Measurements from ENCODE around the gene AKT2. TPM values are rescaled to one million over a fixed set of nuclear protein-coding genes. Genes with fewer than 3 reads are reported as not detected.

Gene AKT2
- polyA plus RNA-seq, 2 donors, result 51.9 to 56.0 TPM

GRCh38 chr19:40217027-40217810 is 67.9 kb downstream of the AKT2 start:
- H3K4me3 ChIP-seq (ENCODE audit: low read depth in 1 of 2, low read length in 2 of 2), result peak overlapping the region in 1 of 2 donors; percentile 0
- H3K27me3 ChIP-seq (ENCODE audit: control insufficient read depth in 1 of 2, insufficient read depth in 2 of 2, low read length in 2 of 2), result peaks cover 0 to 6% of the 10 kb centered on the region in 2 donors
- peaks cover 6 to 10% of the 10 kb centered on the region in 2 donors for H3K4me1 ChIP-seq (ENCODE audit: control insufficient read depth in 2 of 2, insufficient read depth in 2 of 2, low read length in 1 of 2)
- peaks cover 0 to 7% of the 10 kb centered on the region in 2 donors for H3K36me3 ChIP-seq (ENCODE audit: control insufficient read depth in 2 of 2, insufficient read depth in 2 of 2, low read length in 1 of 2)
- H3K27ac ChIP-seq (ENCODE audit: low read depth in 2 of 2, low read length in 1 of 2), result no peak overlapping the region
- WGBS, 2 donors, result 5 to 11% methylated on average over 43 to 54 of the region's 54 CpGs
- peaks cover 0 to 3% of the 10 kb centered on the region in 2 donors for H3K9me3 ChIP-seq (ENCODE audit: control insufficient read depth in 2 of 2, insufficient read depth in 1 of 2, low read depth in 1 of 2, low read length in 1 of 2)

- H3K4me3 ChIP-seq (ENCODE audit: low read depth in 1 of 2, low read length in 2 of 2), result no peak overlapping the region
- peaks cover 0 to 7% of the 10 kb centered on the region in 2 donors for H3K36me3 ChIP-seq (ENCODE audit: control insufficient read depth in 2 of 2, insufficient read depth in 2 of 2, low read length in 1 of 2)
- H3K27me3 ChIP-seq (ENCODE audit: control insufficient read depth in 1 of 2, insufficient read depth in 2 of 2, low read length in 2 of 2), result peaks cover 0 to 6% of the 10 kb centered on the region in 2 donors
- H3K4me1 ChIP-seq (ENCODE audit: control insufficient read depth in 2 of 2, insufficient read depth in 2 of 2, low read length in 1 of 2), result peaks cover 6 to 10% of the 10 kb centered on the region in 2 donors
- WGBS, 2 donors, result 21 to 27% methylated on average over 9 of the region's 9 CpGs
- no peak overlapping the region for H3K27ac ChIP-seq (ENCODE audit: low read depth in 2 of 2, low read length in 1 of 2)
- H3K9me3 ChIP-seq (ENCODE audit: control insufficient read depth in 2 of 2, insufficient read depth in 1 of 2, low read depth in 1 of 2, low read length in 1 of 2), result peaks cover 0 to 3% of the 10 kb centered on the region in 2 donors
These were observed 68.4 kb downstream of the AKT2 start for GRCh38 chr19:40216777-40217026.

- Histone ChIP-seq H3K36me3 (ENCODE audit: control insufficient read depth in 2 of 2, insufficient read depth in 2 of 2, low read length in 1 of 2) (peaks cover 0 to 7% of the 10 kb centered on the region in 2 donors), H3K27ac (ENCODE audit: low read depth in 2 of 2, low read length in 1 of 2) (no peak overlapping the region), H3K27me3 (ENCODE audit: control insufficient read depth in 1 of 2, insufficient read depth in 2 of 2, low read length in 2 of 2) (peaks cover 0 to 6% of the 10 kb centered on the region in 2 donors), H3K9me3 (ENCODE audit: control insufficient read depth in 2 of 2, insufficient read depth in 1 of 2, low read depth in 1 of 2, low read length in 1 of 2) (peaks cover 0 to 3% of the 10 kb centered on the region in 2 donors), H3K4me3 (ENCODE audit: low read depth in 1 of 2, low read length in 2 of 2) (no peak overlapping the region), H3K4me1 (ENCODE audit: control insufficient read depth in 2 of 2, insufficient read depth in 2 of 2, low read length in 1 of 2) (peaks cover 6 to 10% of the 10 kb centered on the region in 2 donors)
- WGBS, 2 donors, result 40 to 41% methylated on average over 23 of the region's 23 CpGs
These were observed 69.0 kb downstream of the AKT2 start for GRCh38 chr19:40216013-40216776.

GRCh38 chr19:40214936-40215335 is 70.2 kb downstream of the AKT2 start:
- H3K36me3 ChIP-seq (ENCODE audit: control insufficient read depth in 2 of 2, insufficient read depth in 2 of 2, low read length in 1 of 2), result peaks cover 2 to 10% of the 10 kb centered on the region in 2 donors
- whole genome bisulfite sequencing, 2 donors, result 89 to 92% methylated on average over 20 to 22 of the region's 22 CpGs
- H3K9me3 ChIP-seq (ENCODE audit: control insufficient read depth in 2 of 2, insufficient read depth in 1 of 2, low read depth in 1 of 2, low read length in 1 of 2), result peaks cover 0 to 3% of the 10 kb centered on the region in 2 donors
- H3K27me3 ChIP-seq (ENCODE audit: control insufficient read depth in 1 of 2, insufficient read depth in 2 of 2, low read length in 2 of 2), result peaks cover 0 to 6% of the 10 kb centered on the region in 2 donors
- no peak overlapping the region for H3K27ac ChIP-seq (ENCODE audit: low read depth in 2 of 2, low read length in 1 of 2)
- peaks cover 6 to 10% of the 10 kb centered on the region in 2 donors for H3K4me1 ChIP-seq (ENCODE audit: control insufficient read depth in 2 of 2, insufficient read depth in 2 of 2, low read length in 1 of 2)
- H3K4me3 ChIP-seq (ENCODE audit: low read depth in 1 of 2, low read length in 2 of 2), result no peak overlapping the region

GRCh38 chr19:40213882-40214570 is 71.1 kb downstream of the AKT2 start:
- Histone ChIP-seq H3K36me3 (ENCODE audit: control insufficient read depth in 2 of 2, insufficient read depth in 2 of 2, low read length in 1 of 2) (peaks cover 2 to 10% of the 10 kb centered on the region in 2 donors), H3K4me3 (ENCODE audit: low read depth in 1 of 2, low read length in 2 of 2) (no peak overlapping the region), H3K27me3 (ENCODE audit: control insufficient read depth in 1 of 2, insufficient read depth in 2 of 2, low read length in 2 of 2) (peaks cover 0 to 4% of the 10 kb centered on the region in 2 donors), H3K9me3 (ENCODE audit: control insufficient read depth in 2 of 2, insufficient read depth in 1 of 2, low read depth in 1 of 2, low read length in 1 of 2) (peaks cover 0 to 3% of the 10 kb centered on the region in 2 donors), H3K27ac (ENCODE audit: low read depth in 2 of 2, low read length in 1 of 2) (no peak overlapping the region), H3K4me1 (ENCODE audit: control insufficient read depth in 2 of 2, insufficient read depth in 2 of 2, low read length in 1 of 2) (peaks cover 6 to 10% of the 10 kb centered on the region in 2 donors)
- 91 to 93% methylated on average over 49 to 50 of the region's 50 CpGs for WGBS, 2 donors

GRCh38 chr19:40213251-40213829 is 71.8 kb downstream of the AKT2 start:
- Histone ChIP-seq H3K4me1 (ENCODE audit: control insufficient read depth in 2 of 2, insufficient read depth in 2 of 2, low read length in 1 of 2) (peaks cover 6 to 10% of the 10 kb centered on the region in 2 donors), H3K27ac (ENCODE audit: low read depth in 2 of 2, low read length in 1 of 2) (no peak overlapping the region), H3K9me3 (ENCODE audit: control insufficient read depth in 2 of 2, insufficient read depth in 1 of 2, low read depth in 1 of 2, low read length in 1 of 2) (peaks cover 0 to 3% of the 10 kb centered on the region in 2 donors), H3K27me3 (ENCODE audit: control insufficient read depth in 1 of 2, insufficient read depth in 2 of 2, low read length in 2 of 2) (peaks cover 0 to 2% of the 10 kb centered on the region in 2 donors), H3K36me3 (ENCODE audit: control insufficient read depth in 2 of 2, insufficient read depth in 2 of 2, low read length in 1 of 2) (peaks cover 2 to 10% of the 10 kb centered on the region in 2 donors), H3K4me3 (ENCODE audit: low read depth in 1 of 2, low read length in 2 of 2) (no peak overlapping the region)
- 87 to 90% methylated on average over 52 to 53 of the region's 53 CpGs for WGBS, 2 donors

- Histone ChIP-seq H3K4me1 (ENCODE audit: control insufficient read depth in 2 of 2, insufficient read depth in 2 of 2, low read length in 1 of 2) (no peaks in the 10 kb centered on the region), H3K27ac (ENCODE audit: low read depth in 2 of 2, low read length in 1 of 2) (no peak overlapping the region), H3K36me3 (ENCODE audit: control insufficient read depth in 2 of 2, insufficient read depth in 2 of 2, low read length in 1 of 2) (peaks cover 2 to 11% of the 10 kb centered on the region in 2 donors), H3K27me3 (ENCODE audit: control insufficient read depth in 1 of 2, insufficient read depth in 2 of 2, low read length in 2 of 2) (no peaks in the 10 kb centered on the region), H3K9me3 (ENCODE audit: control insufficient read depth in 2 of 2, insufficient read depth in 1 of 2, low read depth in 1 of 2, low read length in 1 of 2) (peaks cover 0 to 3% of the 10 kb centered on the region in 2 donors), H3K4me3 (ENCODE audit: low read depth in 1 of 2, low read length in 2 of 2) (no peak overlapping the region)
- 91 to 92% methylated on average over 5 of the region's 5 CpGs for WGBS, 2 donors
These were observed 74.3 kb downstream of the AKT2 start for GRCh38 chr19:40210889-40211288.

- peaks cover 6 to 23% of the 10 kb centered on the region in 2 donors for H3K36me3 ChIP-seq (ENCODE audit: control insufficient read depth in 2 of 2, insufficient read depth in 2 of 2, low read length in 1 of 2)
- no peak overlapping the region for H3K4me3 ChIP-seq (ENCODE audit: low read depth in 1 of 2, low read length in 2 of 2)
- H3K27me3 ChIP-seq (ENCODE audit: control insufficient read depth in 1 of 2, insufficient read depth in 2 of 2, low read length in 2 of 2), result no peaks in the 10 kb centered on the region
- WGBS, 2 donors, result 98 to 100% methylated on average over 5 of the region's 5 CpGs
- no peaks in the 10 kb centered on the region for H3K4me1 ChIP-seq (ENCODE audit: control insufficient read depth in 2 of 2, insufficient read depth in 2 of 2, low read length in 1 of 2)
- H3K27ac ChIP-seq (ENCODE audit: low read depth in 2 of 2, low read length in 1 of 2), result no peak overlapping the region
- no peaks in the 10 kb centered on the region for H3K9me3 ChIP-seq (ENCODE audit: control insufficient read depth in 2 of 2, insufficient read depth in 1 of 2, low read depth in 1 of 2, low read length in 1 of 2)
These were observed 76.5 kb downstream of the AKT2 start for GRCh38 chr19:40208602-40209001.

GRCh38 chr19:40205760-40206159 is 79.4 kb downstream of the AKT2 start:
- H3K4me1 ChIP-seq (ENCODE audit: control insufficient read depth in 2 of 2, insufficient read depth in 2 of 2, low read length in 1 of 2), result no peaks in the 10 kb centered on the region
- no peak overlapping the region for H3K4me3 ChIP-seq (ENCODE audit: low read depth in 1 of 2, low read length in 2 of 2)
- H3K27ac ChIP-seq (ENCODE audit: low read depth in 2 of 2, low read length in 1 of 2), result no peak overlapping the region
- peaks cover 6 to 16% of the 10 kb centered on the region in 2 donors for H3K36me3 ChIP-seq (ENCODE audit: control insufficient read depth in 2 of 2, insufficient read depth in 2 of 2, low read length in 1 of 2)
- WGBS, 2 donors, result 97% methylated on average over 21 of the region's 21 CpGs
- H3K9me3 ChIP-seq (ENCODE audit: control insufficient read depth in 2 of 2, insufficient read depth in 1 of 2, low read depth in 1 of 2, low read length in 1 of 2), result no peaks in the 10 kb centered on the region
- H3K27me3 ChIP-seq (ENCODE audit: control insufficient read depth in 1 of 2, insufficient read depth in 2 of 2, low read length in 2 of 2), result no peaks in the 10 kb centered on the region
